Stimulated activated CD4-positive, alpha-beta T cell treated with anti-CD3 and anti-CD28 coated beads, Interleukin-12 subunit alpha, Interleukin-12 subunit beta, amount 100 ng/mL, for 24 hours (primary cell): ENCODE results near the gene TMEM204.

ENCODE experiments used
- DNase-seq, 2 experiments: peaks; one replicate each; pipeline ENCODE4 v3.0.0-alpha.2; 2020; ENCODE audit warnings: low read depth in 2 of 2

TMEM204 gene

GRCh38 chr16:1557576-1557975, 24.1 kb downstream of the TMEM204 start:
- no peak for DNase-seq

GRCh38 chr16:1559446-1559975, 26.0 kb downstream of the TMEM204 start:
- DNase-seq, result no peak

GRCh38 chr16:1560153-1560552, 26.7 kb downstream of the TMEM204 start:
- DNase-seq, result no peak

GRCh38 chr16:1560866-1561265, 27.4 kb downstream of the TMEM204 start:
- DNase-seq, result no peak

GRCh38 chr16:1561266-1561665, 27.8 kb downstream of the TMEM204 start:
- no peak for DNase-seq

GRCh38 chr16:1561836-1562235, 28.4 kb downstream of the TMEM204 start:
- no peak for DNase-seq

GRCh38 chr16:1563786-1564185, 30.3 kb downstream of the TMEM204 start:
- no peak for DNase-seq

GRCh38 chr16:1564325-1564724, 30.9 kb downstream of the TMEM204 start:
- DNase-seq, result no peak

- no peak for DNase-seq
Observed at GRCh38 chr16:1565083-1565805, 31.8 kb downstream of the TMEM204 start.

GRCh38 chr16:1567988-1568387, 34.5 kb downstream of the TMEM204 start:
- DNase-seq, result no peak

GRCh38 chr16:1571012-1571671, 37.7 kb downstream of the TMEM204 start:
- no peak for DNase-seq

GRCh38 chr16:1572673-1573072, 39.2 kb downstream of the TMEM204 start:
- no peak for DNase-seq

- no peak for DNase-seq
Observed at GRCh38 chr16:1573301-1573700, 39.8 kb downstream of the TMEM204 start.

- no peak for DNase-seq
Observed at GRCh38 chr16:1575578-1575977, 42.1 kb downstream of the TMEM204 start.

- no peak for DNase-seq
Observed at GRCh38 chr16:1579214-1579613, 45.7 kb downstream of the TMEM204 start.

- no peak for DNase-seq
Observed at GRCh38 chr16:1580256-1580655, 46.8 kb downstream of the TMEM204 start.

GRCh38 chr16:1580956-1581355, 47.5 kb downstream of the TMEM204 start:
- no peak for DNase-seq

GRCh38 chr16:1581804-1582203, 48.3 kb downstream of the TMEM204 start:
- no peak for DNase-seq

GRCh38 chr16:1583180-1583579, 49.7 kb downstream of the TMEM204 start:
- no peak for DNase-seq

GRCh38 chr16:1584926-1585484, 51.5 kb downstream of the TMEM204 start:
- no peak for DNase-seq

- DNase-seq, result no peak
Observed at GRCh38 chr16:1590366-1590765, 56.9 kb downstream of the TMEM204 start.

GRCh38 chr16:1590930-1591705, 57.7 kb downstream of the TMEM204 start:
- no peak for DNase-seq
